ENCODE data around the gene MAP2K1.

DNA sequence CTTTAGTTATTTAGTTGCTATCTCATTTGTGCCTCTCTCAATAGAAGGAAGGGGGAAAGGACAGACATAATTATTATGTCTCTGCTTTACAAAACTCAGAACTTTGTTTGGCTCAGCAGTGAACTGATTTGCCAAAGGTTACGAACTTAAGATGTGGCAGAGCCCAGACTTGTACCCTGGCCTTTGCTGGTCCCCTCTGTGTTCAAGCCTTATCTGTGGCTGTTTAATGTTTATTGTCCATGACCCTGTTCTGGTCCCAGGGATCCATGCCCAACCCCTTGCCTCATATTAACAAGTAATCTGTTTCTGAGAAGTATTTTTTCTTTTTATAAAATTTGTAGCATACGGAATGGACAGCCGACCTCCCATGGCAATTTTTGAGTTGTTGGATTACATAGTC is 100.2 kb downstream of the MAP2K1 start:
- TF ChIP-seq CTCF (conservative IDR thresholded peaks at IDR 0.05): no peak
- TF ChIP-seq ZFX (IDR thresholded peaks at IDR 0.05): no peak
